GM19468 (cell line): ENCODE results near the gene ACTR1A.
"Not testable (repeated sequence)": the region's sequence is repeated elsewhere in the genome, so short reads cannot be mapped to it uniquely, and the experiment has no call there.

Source experiments
- ATAC-seq: cut with Tn5 transposase; IDR thresholded peaks from one replicate; pipeline ENCODE4 v1.9.1; 2021; ENCODE audit warnings: mild to moderate bottlenecking, moderate library complexity, moderate number of reproducible peaks; ENCODE audit not compliant: unreplicated experiment; ENCODE audit errors: extremely low read depth

ACTR1A gene

DNA sequence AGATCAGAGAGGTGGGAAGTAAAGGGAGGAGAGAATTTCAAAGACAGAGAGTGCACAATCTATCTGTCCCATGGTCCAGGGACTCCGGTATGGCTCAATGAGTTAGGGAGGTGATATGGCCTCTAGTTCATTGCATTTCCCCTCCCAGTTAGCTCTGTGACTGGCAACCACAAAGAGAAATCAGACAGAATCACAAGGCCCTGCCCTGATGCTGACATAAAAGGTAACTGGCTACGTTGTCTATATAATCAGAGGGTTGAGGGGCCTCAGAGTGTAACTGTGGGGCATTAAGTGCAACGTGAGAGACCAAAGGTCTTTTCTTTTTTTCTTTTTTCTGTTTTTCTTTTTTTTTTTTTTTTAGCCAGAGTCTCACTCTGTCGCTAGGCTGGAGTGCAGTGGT, 43.9 kb downstream of the ACTR1A start:
- ATAC-seq: no peak

DNA sequence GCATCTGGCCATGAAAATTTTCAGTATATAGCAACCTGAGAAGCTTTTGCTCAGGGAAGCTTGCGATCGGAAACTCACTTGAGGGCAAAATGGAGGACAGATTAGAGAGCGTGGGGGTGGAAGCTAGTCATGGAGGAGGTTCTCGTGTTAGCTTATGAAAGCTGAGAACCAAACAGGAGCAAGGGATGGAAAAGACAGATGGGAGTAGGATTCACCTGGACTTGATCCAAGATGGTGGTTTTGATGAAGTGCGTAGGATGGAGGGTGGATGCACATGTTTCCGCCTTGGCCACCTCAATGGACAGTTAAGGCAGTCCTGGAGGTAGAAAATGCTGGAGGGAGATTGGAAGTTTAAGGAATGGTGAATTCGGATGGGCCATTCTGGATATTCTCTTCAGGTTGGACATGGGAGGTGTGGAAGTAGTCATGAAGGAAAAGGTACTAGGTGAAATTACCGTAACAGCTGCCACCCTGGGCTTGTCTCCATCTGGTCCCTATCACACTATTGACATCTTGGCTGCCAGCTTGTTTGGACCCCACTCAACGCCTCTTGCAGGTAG, 44.8 kb downstream of the ACTR1A start:
- ATAC-seq: no peak

DNA sequence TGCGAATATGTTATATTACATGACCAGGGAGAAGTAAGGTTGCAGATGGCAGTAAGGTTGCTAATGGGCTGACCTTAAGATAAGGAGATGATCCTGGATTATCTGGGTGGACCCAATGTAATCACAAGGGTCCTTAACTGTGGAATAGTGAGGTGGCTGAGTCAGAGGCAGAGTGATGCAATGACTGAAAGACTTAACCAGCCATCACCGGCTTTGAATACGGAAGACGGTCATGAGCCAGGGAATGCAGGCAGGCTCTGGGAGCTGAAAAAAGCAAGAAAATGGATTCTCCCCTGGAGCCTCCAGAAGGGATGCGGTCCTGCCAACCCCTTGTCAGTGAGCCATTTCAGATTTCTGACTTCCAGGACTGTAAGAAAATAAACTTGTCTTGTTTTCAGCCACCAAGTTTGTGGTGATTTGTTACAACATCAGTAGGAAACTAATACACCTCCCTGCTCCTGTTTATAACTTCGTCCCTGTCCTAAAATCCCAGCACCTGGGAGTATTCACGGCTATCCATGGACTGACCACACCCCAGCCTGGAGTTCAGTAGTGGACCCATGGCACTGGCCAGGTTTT, 46.5 kb downstream of the ACTR1A start:
- ATAC-seq: no peak

DNA sequence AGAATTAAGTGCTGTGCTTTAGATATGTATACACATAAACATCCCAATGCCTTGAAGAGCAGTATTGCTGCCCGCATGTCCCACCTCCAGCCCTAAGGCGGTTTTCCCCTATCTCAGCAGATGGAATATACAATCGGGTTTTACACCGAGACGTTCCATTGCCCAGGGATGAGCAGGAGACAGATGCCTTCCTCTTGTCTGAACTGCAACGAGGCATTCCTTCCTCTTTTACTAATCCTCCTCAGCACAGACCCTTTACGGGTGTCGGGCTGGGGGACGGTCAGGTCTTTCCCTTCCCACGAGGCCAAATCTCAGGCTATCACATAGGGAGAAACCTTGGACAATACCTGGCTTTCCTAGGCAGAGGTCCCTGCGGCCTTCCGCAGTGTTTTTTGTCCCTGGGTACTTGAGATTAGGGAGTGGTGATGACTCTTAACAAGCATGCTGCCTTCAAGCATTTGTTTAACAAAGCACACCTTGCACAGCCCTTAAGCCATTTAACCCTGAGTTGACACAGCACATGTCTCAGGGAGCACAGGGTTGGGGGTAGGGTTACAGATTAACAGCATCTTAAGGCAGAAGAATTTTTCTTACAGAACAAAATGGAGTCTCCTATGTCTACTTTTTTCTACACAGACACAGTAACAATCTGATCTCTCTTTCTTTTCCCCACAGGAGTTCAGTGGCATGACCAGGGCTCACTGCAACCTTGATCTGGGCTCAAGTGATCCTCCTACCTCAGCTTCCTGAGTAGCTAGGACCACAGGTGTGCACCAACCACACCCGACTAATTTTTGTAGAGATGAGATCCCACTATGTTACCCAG, 47.6 kb downstream of the ACTR1A start:
- not testable (repeated sequence) for ATAC-seq

DNA sequence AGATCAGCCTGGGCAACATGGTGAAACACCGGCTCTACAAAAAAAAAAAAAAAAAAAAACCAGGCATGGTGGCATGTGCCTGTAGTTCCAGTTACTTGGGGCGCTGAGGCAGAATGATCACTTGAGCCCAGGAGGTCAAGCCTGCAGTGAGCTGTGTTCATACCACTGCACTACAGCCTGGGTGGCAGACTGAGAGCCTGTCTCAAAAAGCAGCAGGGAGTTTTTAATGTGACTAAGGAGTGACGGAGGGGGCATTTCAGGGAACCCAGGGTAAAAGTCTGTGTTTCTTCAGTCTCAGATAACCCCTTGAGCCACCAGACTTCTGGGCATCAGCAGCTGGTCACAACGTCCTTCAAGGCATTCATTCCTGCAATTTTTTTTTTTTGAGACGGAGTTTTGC, 49.0 kb downstream of the ACTR1A start:
- ATAC-seq: no peak

DNA sequence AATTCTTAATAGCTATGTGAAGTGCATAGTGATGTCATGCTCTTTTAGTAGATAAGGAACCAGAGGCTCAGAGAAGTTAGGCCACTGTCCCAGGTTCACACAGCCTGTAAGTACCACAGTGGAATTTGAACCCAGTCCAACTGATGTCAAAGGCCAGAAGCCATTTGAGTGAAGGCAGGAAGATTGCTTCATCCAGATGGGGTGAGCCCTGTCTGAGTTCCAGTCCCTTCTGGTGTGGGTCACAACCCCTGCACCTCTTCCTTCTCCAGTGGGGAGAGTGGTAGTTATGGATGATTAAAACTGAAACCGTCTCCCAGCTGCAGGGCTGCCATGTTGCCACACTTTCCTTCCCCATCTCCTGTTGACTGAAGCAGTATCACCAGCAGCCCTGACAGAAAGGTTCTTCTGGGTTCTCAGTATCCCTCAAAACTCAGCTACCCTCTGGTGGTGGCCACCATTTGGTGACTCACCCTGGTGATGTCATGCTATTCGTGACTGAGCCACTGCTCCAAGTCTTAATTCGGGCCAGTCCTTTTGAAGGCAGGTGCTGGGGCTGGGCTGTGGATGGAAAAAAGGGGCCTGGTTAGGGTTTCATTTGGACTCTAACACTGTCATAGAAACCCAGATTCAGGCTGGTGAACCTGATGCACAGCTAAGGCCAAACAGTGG, 49.7 kb downstream of the ACTR1A start:
- ATAC-seq: no peak

DNA sequence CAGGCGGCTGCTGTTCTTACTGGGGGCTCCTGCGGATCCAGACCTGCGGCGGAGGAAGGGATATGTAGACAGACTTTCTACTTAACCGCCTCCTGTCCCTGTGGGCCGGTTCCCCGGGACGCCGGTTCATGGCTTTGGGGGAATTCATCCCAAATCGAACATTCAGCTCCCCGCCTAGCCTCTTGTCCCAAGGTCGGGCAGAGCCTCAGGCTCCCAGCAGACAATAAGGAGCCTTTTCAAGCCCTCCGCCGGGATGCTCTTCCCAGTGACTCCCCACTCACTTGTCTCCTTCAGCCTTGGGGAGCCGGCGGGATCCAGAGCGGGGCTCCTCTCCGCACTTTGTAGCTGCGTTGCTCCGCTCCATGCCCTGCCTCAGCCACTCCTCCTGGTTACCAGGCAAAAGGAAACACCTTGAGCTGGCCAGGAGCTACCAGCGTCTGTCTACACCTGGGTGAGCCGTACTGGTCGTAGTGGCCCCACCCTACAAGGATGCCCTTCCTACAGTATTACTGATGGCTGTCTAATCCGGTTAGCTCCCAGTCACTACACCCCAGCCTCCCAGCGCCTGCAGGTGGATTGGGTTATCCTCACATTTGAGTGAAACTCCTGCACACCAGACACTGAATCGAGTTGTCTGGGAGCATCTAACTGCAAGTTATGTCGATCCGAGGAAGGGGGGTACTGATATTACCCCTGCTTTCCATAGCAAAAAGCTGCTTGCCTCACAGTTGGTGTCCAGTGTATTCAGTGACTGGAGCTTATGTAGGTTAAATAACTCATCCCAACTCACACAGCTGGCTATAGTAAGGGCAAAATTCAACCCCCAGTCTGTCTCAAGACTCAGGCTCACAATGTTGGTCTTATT, 51.2 kb downstream of the ACTR1A start, which contains the start of gene C10orf95:
Gene C10orf95, minus strand, starts transcription at position 439 of the 865 bp plus-strand sequence. CDS start 450 bp downstream, outside the sequence.
- no peak for ATAC-seq

DNA sequence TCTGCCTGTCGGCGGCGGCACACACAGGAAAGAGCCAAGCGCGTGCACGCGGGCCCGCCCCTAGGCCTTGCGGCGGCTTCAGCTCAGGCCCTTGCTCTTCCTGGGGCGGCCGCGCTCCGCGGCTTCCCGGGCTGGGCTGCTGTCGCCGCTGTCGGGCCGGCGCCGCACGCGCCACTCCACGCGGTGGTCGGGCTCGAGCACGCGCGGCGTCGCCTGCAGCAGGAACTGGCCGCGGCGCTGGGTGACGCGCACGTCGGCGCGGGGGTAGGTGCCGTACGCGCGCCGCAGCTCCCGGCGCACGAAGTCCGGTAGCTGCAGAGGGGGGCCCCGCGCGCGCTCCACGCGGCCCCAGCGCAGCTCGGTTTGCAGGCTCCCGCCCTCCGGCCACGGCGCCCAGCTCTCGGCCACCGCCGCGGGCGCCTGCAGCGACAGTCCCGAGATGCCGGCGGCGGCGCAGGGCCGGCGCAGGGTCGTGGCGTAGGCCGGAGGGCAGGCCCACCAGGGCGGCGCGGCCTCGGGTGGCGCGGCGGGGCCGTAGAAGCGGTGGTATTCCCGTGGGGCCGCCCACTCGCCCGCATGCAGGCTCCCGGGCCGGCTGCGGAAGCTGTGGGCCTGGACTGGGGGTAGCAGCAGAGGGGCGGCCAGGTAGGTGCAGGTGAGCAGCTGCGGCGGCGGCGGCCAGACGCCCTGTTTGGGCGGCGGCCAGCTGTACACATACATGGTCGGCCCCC, 52.0 kb downstream of the ACTR1A start:
- ATAC-seq: peak; percentile 60

DNA sequence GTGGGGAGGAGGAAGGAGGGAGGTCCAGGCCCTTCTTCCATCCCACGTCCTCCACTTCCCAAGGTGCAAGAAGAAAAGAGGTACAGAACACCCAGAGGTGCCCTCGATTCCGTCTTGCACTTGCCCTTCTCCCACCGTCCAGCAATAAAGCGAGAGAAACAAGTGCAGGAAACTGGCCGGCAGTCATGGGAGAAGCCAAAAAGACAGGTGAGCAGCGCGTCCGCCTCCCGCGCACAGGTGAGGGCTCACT, 52.5 kb downstream of the ACTR1A start:
- ATAC-seq: no peak

DNA sequence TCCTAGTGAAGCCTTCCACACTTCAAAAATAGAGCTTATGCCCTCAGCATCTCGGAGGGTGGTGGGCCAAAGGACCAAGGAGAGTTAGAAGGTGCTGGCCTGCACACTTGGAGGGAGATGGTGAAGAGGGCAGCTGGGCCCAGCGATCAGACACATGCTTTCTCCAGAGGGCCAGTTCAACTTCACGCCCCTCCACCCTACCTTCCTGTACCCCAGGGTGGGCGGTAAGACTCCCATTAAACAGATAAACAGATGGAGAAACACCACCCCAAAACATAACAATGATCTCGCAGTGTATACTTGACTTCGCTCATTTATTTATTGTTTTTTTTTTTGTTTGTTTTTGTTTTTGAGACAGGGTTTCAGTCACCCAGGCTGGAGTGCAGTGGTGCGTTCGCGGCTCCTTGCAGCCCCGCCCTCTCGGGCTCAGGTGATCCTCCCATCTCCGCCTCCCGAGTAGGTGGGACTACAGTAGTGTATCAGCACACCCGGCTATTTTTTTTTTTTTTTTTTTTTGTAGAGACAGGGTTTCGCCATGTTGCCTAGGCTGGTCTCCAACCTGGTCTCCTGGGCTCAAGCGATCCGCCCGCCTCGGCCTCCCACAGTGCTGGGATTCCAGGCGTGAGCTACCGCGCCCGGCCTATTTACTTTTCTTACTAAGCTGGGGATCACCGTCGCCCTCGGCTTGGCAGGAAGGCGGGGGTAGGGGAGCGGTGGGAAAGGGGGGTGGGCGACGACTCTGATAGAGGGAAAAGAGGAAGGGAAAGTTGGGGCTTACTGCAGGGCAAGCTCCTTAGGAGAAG, 53.0 kb downstream of the ACTR1A start:
- peak; percentile 35 for ATAC-seq

DNA sequence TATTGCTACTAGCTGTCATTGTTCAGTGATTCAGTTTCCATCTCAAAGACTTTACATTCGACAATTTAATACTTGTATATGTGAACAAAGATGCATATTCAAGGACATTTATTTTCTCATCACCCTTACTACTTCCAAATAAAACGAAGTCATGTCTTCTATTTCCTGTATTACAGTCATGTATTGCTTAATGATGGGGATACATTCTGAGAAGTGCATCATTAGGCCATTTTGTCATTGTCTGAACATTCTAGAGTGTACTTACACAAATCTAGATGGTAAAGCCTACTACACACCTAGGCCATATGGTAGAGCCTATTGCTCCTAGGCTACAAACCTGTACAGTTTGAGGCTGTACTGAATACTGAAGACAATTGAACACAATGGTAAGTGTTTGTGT, 57.7 kb downstream of the ACTR1A start:
- ATAC-seq: no peak

DNA sequence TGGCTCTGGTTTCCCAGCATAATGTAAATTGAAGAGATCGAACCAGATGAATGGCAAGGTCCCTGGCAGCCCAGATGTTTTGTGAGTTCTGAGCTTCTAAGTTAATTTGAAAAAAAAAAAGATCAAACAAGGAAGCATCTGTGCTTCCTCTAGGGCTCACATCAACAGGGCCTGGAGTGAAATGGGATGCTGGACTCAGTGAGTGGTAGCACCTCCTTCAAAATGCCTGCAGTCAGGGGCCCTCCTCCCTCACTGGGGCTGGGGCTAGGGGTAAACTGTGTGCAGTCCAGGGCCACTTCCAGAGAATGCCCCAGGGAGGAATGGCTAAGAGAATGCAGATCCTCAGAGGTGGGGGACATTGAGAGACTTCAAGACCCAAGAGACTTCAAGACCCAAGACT, 64.1 kb downstream of the ACTR1A start:
- no peak for ATAC-seq

DNA sequence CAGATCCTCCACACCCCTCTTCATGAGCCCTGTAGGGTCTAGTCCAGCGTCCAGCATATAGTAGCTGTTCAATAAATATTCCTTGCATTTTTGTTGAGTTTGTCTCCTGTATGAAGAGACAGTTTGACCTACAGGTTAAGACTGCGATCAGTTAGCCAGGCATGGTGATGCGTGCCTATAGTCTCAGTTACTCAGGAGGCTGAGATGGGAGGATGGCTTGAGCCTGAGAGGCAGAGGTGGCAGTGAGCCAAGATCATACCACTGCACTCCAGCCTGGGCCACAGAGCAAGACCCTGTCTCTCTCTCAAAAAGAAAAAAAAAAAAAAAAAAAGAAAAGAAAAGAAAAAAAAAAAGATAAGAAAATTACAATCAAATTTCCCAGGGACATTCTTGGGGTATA, 65.0 kb downstream of the ACTR1A start:
- no peak for ATAC-seq

DNA sequence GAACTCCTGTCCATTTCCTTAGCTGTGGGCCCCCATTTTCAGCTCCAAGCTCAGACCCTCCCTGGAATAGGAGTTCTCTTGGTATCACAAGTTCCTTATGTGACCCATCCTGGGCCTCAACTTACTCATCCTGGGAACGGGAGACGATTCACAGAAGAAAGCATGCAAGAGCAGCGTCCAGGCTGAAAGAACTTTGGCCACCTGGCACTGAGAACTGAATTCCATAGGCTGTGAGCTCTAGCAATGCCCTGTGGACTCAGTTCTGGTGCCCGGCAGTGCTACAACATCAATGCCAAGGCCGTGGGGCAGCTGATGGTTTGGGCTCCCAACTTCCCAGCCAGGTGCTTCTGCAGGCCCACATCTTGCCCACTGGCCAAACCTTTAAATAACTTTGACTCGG, 66.2 kb downstream of the ACTR1A start:
- ATAC-seq: no peak

DNA sequence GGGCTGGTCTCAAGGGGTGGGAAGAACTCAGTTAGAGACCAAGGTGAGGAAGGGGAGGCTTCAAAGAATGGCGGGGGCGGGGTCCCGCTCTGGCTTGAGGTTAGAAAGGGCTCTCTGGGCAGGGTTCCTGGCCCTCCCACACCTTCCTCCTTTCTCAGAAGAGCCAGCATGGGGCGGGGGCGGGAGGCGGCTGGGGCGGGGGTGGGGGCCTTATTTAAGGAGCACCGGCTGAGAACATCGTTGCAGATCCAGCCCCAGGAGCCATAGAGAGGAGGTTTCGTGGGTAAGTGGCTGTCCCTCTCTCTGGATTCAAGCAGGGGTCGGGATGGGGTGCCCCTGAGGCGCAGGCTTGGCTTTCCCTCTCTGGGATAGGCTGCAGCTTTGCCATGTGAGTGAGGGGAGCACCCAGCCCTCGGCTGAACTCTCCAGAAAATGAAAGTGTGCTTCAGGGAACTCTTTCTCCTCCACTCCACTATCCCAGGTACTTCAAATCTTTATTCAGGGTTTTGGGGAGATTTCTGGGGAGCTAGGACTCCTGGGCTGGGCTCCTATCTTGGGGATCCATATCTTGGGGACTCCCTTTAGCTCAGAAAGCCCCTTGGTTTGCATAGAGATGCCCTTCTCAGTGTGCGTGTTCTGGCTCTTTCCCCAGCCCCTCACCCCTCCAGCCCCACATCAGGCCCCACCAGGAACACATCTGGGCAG, 66.8 kb downstream of the ACTR1A start:
- no peak for ATAC-seq

DNA sequence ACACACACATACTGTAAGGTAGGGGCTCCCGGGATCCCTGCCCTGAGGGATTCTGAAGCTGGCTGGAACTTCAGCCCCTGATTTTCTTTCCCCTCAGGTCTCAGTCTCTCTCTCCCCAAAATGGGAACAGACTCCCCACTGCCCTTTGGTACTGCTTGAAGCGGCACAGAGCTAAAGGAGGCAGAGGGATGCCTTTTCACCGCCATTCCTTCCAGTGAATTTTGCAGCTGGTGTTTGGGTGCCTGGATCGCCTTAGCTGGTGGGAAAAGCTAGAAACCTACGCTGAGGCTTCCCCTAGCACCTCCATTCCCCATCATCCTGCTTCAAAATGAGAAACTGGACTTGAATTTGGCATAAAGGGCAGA, 67.4 kb downstream of the ACTR1A start:
- no peak for ATAC-seq

DNA sequence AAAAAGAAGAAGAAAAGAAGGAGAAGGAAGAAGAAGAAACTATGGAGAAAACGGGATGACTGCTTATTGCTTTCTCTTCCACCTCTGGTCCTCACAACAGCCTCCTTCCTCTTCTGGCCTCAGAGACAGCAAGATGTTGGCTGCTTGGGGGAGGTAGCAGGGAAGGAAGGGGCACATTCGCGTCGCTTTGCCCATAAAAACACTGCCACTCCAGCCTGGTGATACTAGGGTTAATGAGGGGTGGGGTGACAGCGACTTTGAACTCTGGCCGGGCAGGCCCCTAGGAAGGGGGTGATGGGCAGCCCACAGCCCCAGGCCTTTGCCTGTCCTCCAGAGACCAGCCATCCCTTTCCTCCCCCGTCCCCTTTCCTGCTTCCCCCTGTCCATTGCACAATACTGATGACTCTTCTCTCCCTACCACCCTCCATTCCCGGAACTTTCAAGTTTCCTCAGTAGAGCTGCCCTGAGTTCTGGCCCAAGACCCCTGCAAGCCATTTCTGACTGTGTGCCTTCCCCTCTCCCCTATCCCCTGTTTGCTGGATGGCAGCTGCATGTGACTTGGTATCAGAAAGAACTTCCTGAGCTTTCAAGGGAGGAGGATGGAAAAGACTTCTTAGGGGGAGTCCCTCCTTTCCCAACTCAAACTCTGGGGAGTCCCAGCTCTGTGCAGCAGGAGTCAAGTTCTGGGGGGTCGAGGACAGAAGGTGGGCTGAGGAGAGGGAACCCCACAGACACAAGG, 67.9 kb downstream of the ACTR1A start:
- ATAC-seq: no peak

DNA sequence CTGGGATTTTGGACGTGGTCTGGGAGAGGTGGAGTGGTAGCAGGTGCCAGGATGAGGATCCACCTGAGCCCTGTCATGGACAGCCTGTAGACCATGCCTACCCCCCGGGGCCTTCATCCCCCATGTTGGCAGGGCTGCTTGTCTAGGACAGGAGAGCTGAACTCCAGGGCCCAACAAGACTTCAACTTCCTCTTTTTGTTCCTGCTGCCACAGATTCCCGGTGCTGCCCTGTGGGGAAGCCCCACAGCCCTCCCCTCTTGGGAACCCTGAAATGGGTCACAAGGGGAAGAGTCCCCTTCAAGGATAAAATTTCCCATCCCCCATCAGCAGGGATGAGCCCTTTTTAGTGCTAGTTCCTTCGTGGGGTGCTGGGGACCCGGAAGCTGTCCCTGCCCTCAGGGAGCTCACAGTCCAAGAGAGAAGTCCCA, 68.9 kb downstream of the ACTR1A start:
- no peak for ATAC-seq
